ENCODE results near the gene RANBP3. TPM values are rescaled to one million over a fixed set of nuclear protein-coding genes. Genes with fewer than 3 reads are reported as not detected.

The RANBP3 gene
- total RNA-seq, 5 donors from 2014 or later (not counting 1 experiment from before 2014, with no cell fraction given), result 90.2 to 101 (median 98.3) TPM

DNA sequence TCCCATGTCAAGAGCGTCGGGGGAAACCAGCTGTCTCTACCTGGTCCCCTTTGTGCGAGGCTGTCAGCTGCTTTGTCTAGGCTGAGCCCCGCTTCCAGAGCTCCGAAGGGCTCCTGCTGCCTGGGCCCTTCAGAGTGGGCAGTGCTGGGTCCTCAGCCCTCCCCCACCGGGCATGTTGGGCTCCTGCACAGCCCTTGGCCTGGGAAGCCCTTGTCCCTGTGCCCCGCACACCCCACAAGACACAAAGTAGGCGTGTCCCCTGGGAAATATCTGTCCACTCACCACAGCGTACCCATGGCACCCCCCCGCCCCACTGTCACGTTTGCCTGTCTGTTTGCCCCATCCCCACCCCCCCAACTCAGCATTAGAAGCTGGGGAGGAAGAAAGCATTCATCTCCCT lies 39.6 kb upstream of the RANBP3 start:
- no peaks in the 10 kb centered on the region for H3K36me3 Mint-ChIP-seq
- no peaks in the 10 kb centered on the region for H3K9me3 Mint-ChIP-seq
- peaks cover 3 to 18% (median 4%) of the 10 kb centered on the region in 3 donors for H3K4me1 Mint-ChIP-seq
- WGBS (ENCODE audit: insufficient coverage), result 87% methylated on average over 6 of the region's 11 CpGs
- Histone ChIP-seq H3K4me1 (ENCODE audit: control insufficient read depth in 1 of 2, extremely low read depth in 1 of 2, insufficient read depth in 2 of 2, low read length in 2 of 2) (peaks cover 6 to 8% of the 10 kb centered on the region in 2 experiments), H3K36me3 (ENCODE audit: control insufficient read depth in 2 of 2, extremely low read depth in 1 of 2, insufficient read depth in 1 of 2, low read length in 1 of 2) (no peaks in the 10 kb centered on the region), H3K27ac (ENCODE audit: low read length) (no peak overlapping the region), H3K4me3 (ENCODE audit: control insufficient read depth in 1 of 2, extremely low read depth in 1 of 2, low read length in 1 of 2) (no peak overlapping the region), H3K27me3 (replicated peaks in 1 of 2; ENCODE audit: control insufficient read depth in 2 of 2, extremely low read depth in 1 of 2, insufficient read depth in 2 of 2, low read length in 1 of 2) (peaks cover 0 to 26% of the 10 kb centered on the region in 2 experiments), H3K9me3 (no peaks in the 10 kb centered on the region)
- peaks cover 0 to 8% of the 10 kb centered on the region in 2 donors for H3K27me3 Mint-ChIP-seq
- H3K4me3 Mint-ChIP-seq, result no peak overlapping the region
- CTCF ChIA-PET, result no interaction called here
- POLR2A ChIA-PET, result no interaction called here
- DNase-seq (no peak), ATAC-seq (replicated peaks in 1 of 4) (no peak)
- H3K27ac Mint-ChIP-seq, result no peak overlapping the region

DNA sequence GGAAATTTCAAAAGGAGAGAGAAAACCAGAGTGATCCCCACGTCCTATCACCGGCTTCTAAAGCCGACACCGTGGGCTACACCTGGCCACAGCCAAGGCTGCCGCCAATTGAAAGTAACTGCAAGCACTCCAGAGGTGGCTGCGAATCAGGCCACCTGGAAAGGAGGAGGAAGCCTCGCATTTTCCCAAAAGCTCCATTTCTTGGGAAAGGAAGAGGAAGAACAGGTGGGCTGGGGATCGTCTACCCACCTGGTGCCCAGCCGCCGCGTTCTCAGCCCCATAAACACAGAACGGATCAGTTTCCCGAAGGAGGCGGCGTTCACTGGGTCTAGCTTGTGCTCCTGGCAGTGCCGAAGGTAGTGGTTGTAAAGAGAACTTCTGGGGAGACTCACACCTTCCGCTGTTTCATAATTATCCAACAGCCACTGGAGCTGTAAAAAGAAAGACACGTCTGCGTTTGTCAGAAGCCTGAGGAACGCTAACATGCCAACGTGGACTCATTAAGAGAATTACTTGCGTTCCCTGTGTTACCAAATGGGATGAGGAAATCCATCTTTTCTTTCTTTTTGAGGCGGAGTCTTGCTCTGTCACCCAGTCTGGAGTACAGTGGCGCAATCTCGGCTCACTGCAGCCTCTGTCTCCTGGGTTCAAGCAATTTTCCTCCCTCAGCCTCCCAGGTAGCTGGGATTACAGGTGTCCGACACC lies 38.1 kb upstream of the RANBP3 start:
- H3K36me3 ChIP-seq (ENCODE audit: control insufficient read depth in 2 of 2, extremely low read depth in 1 of 2, insufficient read depth in 1 of 2, low read length in 1 of 2), result no peaks in the 10 kb centered on the region
- H3K9me3 Mint-ChIP-seq, result no peaks in the 10 kb centered on the region

DNA sequence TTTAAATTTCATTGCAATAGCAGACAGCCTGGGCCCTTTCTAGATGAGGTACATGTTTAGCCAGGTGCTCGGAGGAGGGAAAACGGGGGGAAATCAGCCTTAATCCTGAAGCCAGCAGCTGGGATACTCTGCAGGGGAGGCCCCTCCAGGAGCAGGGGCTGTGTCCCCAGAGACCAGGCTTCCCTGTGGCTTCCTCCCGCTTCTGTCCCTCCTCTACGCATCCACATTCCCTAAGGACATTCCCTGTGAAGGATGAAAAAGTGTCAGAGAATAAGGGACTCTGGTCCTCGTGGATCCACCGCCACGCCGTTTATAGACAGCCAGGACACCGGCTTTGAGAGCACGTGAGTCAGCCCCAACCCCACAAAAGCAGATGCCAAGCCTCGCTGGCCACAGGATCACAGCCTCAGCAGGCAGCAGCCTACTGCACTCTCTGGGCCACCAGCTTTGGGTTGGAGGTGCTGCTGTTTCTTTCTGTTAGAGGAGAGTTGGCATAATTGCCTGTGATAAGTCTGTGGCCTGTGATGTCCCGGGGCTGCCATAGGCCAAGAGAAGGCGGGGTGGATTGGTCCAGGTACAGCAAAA lies 36.7 kb upstream of the RANBP3 start:
- no peak for DNase-seq
- Mint-ChIP-seq H3K36me3 (peaks cover 6% of the 10 kb centered on the region), H3K4me3 (no peak overlapping the region), H3K4me1 (peaks cover 0 to under 1% (median 0%) of the 10 kb centered on the region in 3 donors), H3K27ac (no peak overlapping the region), H3K27me3 (peaks cover 0 to 1% of the 10 kb centered on the region in 2 donors), H3K9me3 (no peaks in the 10 kb centered on the region)
- peaks cover 0 to under 1% of the 10 kb centered on the region in 2 experiments for H3K4me1 ChIP-seq (ENCODE audit: control insufficient read depth in 1 of 2, extremely low read depth in 1 of 2, insufficient read depth in 2 of 2, low read length in 2 of 2)
- no peaks in the 10 kb centered on the region for H3K9me3 ChIP-seq
- no peaks in the 10 kb centered on the region for H3K36me3 ChIP-seq (ENCODE audit: control insufficient read depth in 2 of 2, extremely low read depth in 1 of 2, insufficient read depth in 1 of 2, low read length in 1 of 2)
- ChIA-PET POLR2A (no interaction called here), CTCF (no interaction called here)
- no peak for ATAC-seq (replicated peaks in 1 of 4)
- peaks cover 0 to 5% of the 10 kb centered on the region in 2 experiments for H3K27me3 ChIP-seq (replicated peaks in 1 of 2; ENCODE audit: control insufficient read depth in 2 of 2, extremely low read depth in 1 of 2, insufficient read depth in 2 of 2, low read length in 1 of 2)
- no peak overlapping the region for H3K27ac ChIP-seq (ENCODE audit: low read length)
- WGBS (ENCODE audit: insufficient coverage), result 89% methylated on average over 11 of the region's 13 CpGs
- H3K4me3 ChIP-seq (ENCODE audit: control insufficient read depth in 1 of 2, extremely low read depth in 1 of 2, low read length in 1 of 2), result no peak overlapping the region

More for the DNA sequence above, 38.1 kb upstream of the RANBP3 start:
- CTCF ChIA-PET, result interaction anchor here in 1 of 2 donors (0.6 kb wide), 2 partner anchors 37 to 143 kb away, joined by 3 to 9 read pairs; no protein-coding TSS in a partner anchor
- H3K27ac ChIP-seq (ENCODE audit: low read length), result no peak overlapping the region
- no peaks in the 10 kb centered on the region for H3K36me3 Mint-ChIP-seq
- DNase-seq (no peak), ATAC-seq (replicated peaks in 1 of 4) (no peak)
- H3K4me1 ChIP-seq (ENCODE audit: control insufficient read depth in 1 of 2, extremely low read depth in 1 of 2, insufficient read depth in 2 of 2, low read length in 2 of 2), result peaks cover 0 to 8% of the 10 kb centered on the region in 2 experiments
- WGBS (ENCODE audit: insufficient coverage), result 97% methylated on average over 15 of the region's 26 CpGs
- POLR2A ChIA-PET, result no interaction called here
- no peak overlapping the region for H3K4me3 Mint-ChIP-seq
- H3K9me3 ChIP-seq, result no peaks in the 10 kb centered on the region
- H3K27me3 Mint-ChIP-seq, result peaks cover 0 to 4% of the 10 kb centered on the region in 2 donors
- peaks cover 0 to 10% (median 0%) of the 10 kb centered on the region in 3 donors for H3K4me1 Mint-ChIP-seq
- H3K27ac Mint-ChIP-seq, result no peak overlapping the region
- peaks cover 0 to 13% of the 10 kb centered on the region in 2 experiments for H3K27me3 ChIP-seq (replicated peaks in 1 of 2; ENCODE audit: control insufficient read depth in 2 of 2, extremely low read depth in 1 of 2, insufficient read depth in 2 of 2, low read length in 1 of 2)
- H3K4me3 ChIP-seq (ENCODE audit: control insufficient read depth in 1 of 2, extremely low read depth in 1 of 2, low read length in 1 of 2), result no peak overlapping the region

DNA sequence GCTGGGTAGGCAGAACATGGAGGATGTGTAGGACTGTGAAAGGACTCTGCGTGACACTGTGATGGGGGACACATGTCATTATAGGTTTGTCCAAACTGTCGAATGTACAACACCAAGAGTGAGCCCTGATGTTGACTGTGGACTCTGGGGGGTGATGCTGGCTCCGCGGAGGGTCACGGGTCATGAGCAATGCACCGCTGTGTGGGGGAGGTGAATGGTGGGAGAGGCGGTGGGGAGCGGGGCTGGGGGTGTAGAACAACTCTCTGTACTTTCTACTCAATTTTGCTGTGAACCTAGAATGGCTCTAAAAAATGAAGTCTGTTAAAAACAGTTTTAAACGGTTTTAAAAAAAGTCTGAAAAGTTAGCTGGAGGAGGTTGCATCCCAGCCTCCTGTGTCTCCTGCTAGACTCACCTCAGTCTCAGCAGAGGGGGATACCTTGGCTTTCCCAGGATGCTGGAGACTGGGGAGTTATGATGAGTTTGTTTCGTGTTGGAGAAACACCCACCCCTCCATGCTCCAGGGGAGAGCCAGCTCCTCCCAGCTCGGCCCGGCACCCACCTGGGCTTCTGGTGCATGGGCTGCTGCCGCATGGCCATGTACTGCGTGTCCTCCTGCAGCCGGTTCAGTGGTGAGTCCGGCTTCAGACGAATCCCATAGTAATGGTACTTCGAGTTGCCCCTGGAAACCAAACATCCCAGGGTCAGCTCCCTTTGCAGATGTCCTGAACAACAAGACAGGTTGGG lies 34.7 kb upstream of the RANBP3 start:
- 87% methylated on average over 10 of the region's 18 CpGs for WGBS (ENCODE audit: insufficient coverage)
- Mint-ChIP-seq H3K4me3 (no peak overlapping the region), H3K27ac (no peak overlapping the region), H3K27me3 (no peaks in the 10 kb centered on the region), H3K4me1 (no peaks in the 10 kb centered on the region), H3K36me3 (peaks cover 7% of the 10 kb centered on the region), H3K9me3 (no peaks in the 10 kb centered on the region)
- Histone ChIP-seq H3K4me1 (ENCODE audit: control insufficient read depth in 1 of 2, extremely low read depth in 1 of 2, insufficient read depth in 2 of 2, low read length in 2 of 2) (no peaks in the 10 kb centered on the region), H3K27me3 (replicated peaks in 1 of 2; ENCODE audit: control insufficient read depth in 2 of 2, extremely low read depth in 1 of 2, insufficient read depth in 2 of 2, low read length in 1 of 2) (no peaks in the 10 kb centered on the region), H3K9me3 (no peaks in the 10 kb centered on the region), H3K36me3 (ENCODE audit: control insufficient read depth in 2 of 2, extremely low read depth in 1 of 2, insufficient read depth in 1 of 2, low read length in 1 of 2) (no peaks in the 10 kb centered on the region), H3K27ac (ENCODE audit: low read length) (no peak overlapping the region), H3K4me3 (ENCODE audit: control insufficient read depth in 1 of 2, extremely low read depth in 1 of 2, low read length in 1 of 2) (no peak overlapping the region)
- ChIA-PET CTCF (no interaction called here), POLR2A (no interaction called here)
- DNase-seq (no peak), ATAC-seq (replicated peaks in 1 of 4) (no peak)

DNA sequence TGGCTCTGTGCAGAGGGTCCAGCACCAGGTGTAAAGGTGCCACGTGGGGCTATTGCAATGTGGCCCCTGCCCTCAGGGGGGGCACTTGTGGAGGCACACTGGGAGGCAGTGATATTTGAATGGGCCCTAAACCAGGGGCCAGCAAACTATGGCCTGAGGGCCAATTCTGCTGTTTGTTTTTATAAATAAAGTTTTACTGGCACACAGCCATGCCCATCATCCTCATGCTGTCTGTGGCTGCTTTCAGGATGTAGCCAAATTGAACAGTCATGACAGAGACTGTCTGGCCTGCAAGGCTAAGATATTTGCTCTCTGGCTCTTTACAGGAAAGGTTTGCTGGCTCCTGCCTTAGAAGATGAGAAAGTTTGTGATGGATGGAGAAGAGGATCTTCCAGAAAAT lies 33.9 kb upstream of the RANBP3 start:
- Histone ChIP-seq H3K4me3 (ENCODE audit: control insufficient read depth in 1 of 2, extremely low read depth in 1 of 2, low read length in 1 of 2) (no peak overlapping the region), H3K36me3 (ENCODE audit: control insufficient read depth in 2 of 2, extremely low read depth in 1 of 2, insufficient read depth in 1 of 2, low read length in 1 of 2) (no peaks in the 10 kb centered on the region), H3K27me3 (replicated peaks in 1 of 2; ENCODE audit: control insufficient read depth in 2 of 2, extremely low read depth in 1 of 2, insufficient read depth in 2 of 2, low read length in 1 of 2) (no peaks in the 10 kb centered on the region), H3K4me1 (ENCODE audit: control insufficient read depth in 1 of 2, extremely low read depth in 1 of 2, insufficient read depth in 2 of 2, low read length in 2 of 2) (no peaks in the 10 kb centered on the region), H3K27ac (ENCODE audit: low read length) (no peak overlapping the region), H3K9me3 (no peaks in the 10 kb centered on the region)
- H3K27me3 Mint-ChIP-seq, result no peaks in the 10 kb centered on the region
- H3K27ac Mint-ChIP-seq, result no peak overlapping the region
- no peak overlapping the region for H3K4me3 Mint-ChIP-seq
- H3K9me3 Mint-ChIP-seq, result no peaks in the 10 kb centered on the region
- WGBS (ENCODE audit: insufficient coverage), result 88% methylated on average over 1 of the region's 1 CpG
- ChIA-PET POLR2A (no interaction called here), CTCF (no interaction called here)
- ATAC-seq (replicated peaks in 1 of 4) (no peak), DNase-seq (no peak)
- H3K36me3 Mint-ChIP-seq, result peaks cover 11% of the 10 kb centered on the region
- no peaks in the 10 kb centered on the region for H3K4me1 Mint-ChIP-seq

DNA sequence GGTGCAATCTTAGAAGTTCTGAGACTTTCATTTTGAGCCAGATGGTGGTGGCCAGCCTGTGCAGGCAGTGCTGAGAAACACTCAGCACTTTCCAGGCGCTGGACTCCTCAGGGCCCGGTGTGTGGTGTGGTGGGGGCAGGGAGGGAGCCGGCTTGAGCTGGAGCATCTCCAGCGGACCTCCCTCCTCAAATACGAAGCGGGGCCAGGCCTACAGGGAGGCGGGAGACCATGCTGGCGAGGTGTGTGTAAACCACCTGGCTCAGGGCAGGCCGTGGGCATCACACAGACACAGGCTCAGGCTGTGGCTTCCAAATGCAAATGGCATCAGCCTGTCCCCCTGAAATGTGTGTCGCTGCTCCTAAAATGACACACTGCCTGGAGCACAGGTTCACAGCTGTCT lies 33.3 kb upstream of the RANBP3 start:
- Histone ChIP-seq H3K9me3 (no peaks in the 10 kb centered on the region), H3K36me3 (ENCODE audit: control insufficient read depth in 2 of 2, extremely low read depth in 1 of 2, insufficient read depth in 1 of 2, low read length in 1 of 2) (no peaks in the 10 kb centered on the region), H3K27ac (ENCODE audit: low read length) (no peak overlapping the region), H3K27me3 (replicated peaks in 1 of 2; ENCODE audit: control insufficient read depth in 2 of 2, extremely low read depth in 1 of 2, insufficient read depth in 2 of 2, low read length in 1 of 2) (no peaks in the 10 kb centered on the region), H3K4me1 (ENCODE audit: control insufficient read depth in 1 of 2, extremely low read depth in 1 of 2, insufficient read depth in 2 of 2, low read length in 2 of 2) (no peaks in the 10 kb centered on the region), H3K4me3 (ENCODE audit: control insufficient read depth in 1 of 2, extremely low read depth in 1 of 2, low read length in 1 of 2) (no peak overlapping the region)
- CTCF ChIA-PET, result no interaction called here
- no peak for DNase-seq
- 83% methylated on average over 8 of the region's 10 CpGs for WGBS (ENCODE audit: insufficient coverage)
- no peak for ATAC-seq (replicated peaks in 1 of 4)
- POLR2A ChIA-PET, result no interaction called here
- Mint-ChIP-seq H3K4me3 (no peak overlapping the region), H3K9me3 (no peaks in the 10 kb centered on the region), H3K27me3 (no peaks in the 10 kb centered on the region), H3K27ac (no peak overlapping the region), H3K4me1 (no peaks in the 10 kb centered on the region), H3K36me3 (peaks cover 11% of the 10 kb centered on the region)

All from T-cell (primary cell).